OCI-LY3 (cell line): ENCODE measurements around the gene TANGO6.

ENCODE experiments used
- H2AFZ ChIP-seq: fragments of 200-600, 300-600 bp; shearing (Covaris generic); 2 replicates; pipeline ENCODE4 v1.6.0; 2014; ENCODE audit warnings: antibody characterized with exemption, low read depth, low read length
- H3K27ac ChIP-seq: fragments of 200-600, 300-600 bp; sonication (generic); 2 replicates; pipeline ENCODE4 v1.5.1; 2014; ENCODE audit warnings: mild to moderate bottlenecking, low read length, moderate library complexity, mixed read lengths
- H3K27me3 ChIP-seq: fragments of 200-600, 300-600 bp; sonication (generic); 2 replicates; pipeline ENCODE4 v1.6.1; 2014; ENCODE audit warnings: low read depth, low read length, mixed read lengths
- H3K36me3 ChIP-seq: fragments of 200-600, 300-600 bp; sonication (generic); replicated peaks from 2 replicates; pipeline ENCODE3; 2014; ENCODE audit warnings: low read depth, low read length, mixed read lengths
- H3K4me1 ChIP-seq: fragments of 300-600, 200-600 bp; sonication (generic); 2 replicates; pipeline ENCODE4 v1.6.1; 2014; ENCODE audit warnings: low read length, mixed read lengths
- H3K4me2 ChIP-seq: fragments of 200-600, 300-600 bp; sonication (generic); 2 replicates; pipeline ENCODE4 v1.6.1; 2014; ENCODE audit warnings: low read length, mixed read lengths
- H3K4me3 ChIP-seq: fragments of 300-600, 200-600 bp; sonication (generic); 2 replicates; pipeline ENCODE4 v1.5.1; 2014; ENCODE audit warnings: antibody characterized with exemption, mild to moderate bottlenecking, low read length, moderate library complexity
- H3K79me2 ChIP-seq: fragments of 300-600, 200-600 bp; shearing (Covaris generic); 2 replicates; pipeline ENCODE4 v1.6.1; 2014; ENCODE audit warnings: mild to moderate bottlenecking, low read length, mixed read lengths
- H3K9ac ChIP-seq: fragments of 300-600, 200-600 bp; shearing (Covaris generic); 2 replicates; pipeline ENCODE4 v1.6.0; 2014; ENCODE audit warnings: mild to moderate bottlenecking, low read length, moderate library complexity
- H3K9me3 ChIP-seq: fragments of 200-600, 300-600 bp; shearing (Covaris generic); 2 replicates; pipeline ENCODE4 v1.6.1; 2014; ENCODE audit warnings: low read length, mixed read lengths; ENCODE audit not compliant: insufficient read depth
- H4K20me1 ChIP-seq: fragments of 200-600, 300-600 bp; sonication (generic); 2 replicates; pipeline ENCODE4 v1.6.1; 2016; ENCODE audit warnings: low read length, mixed read lengths; ENCODE audit not compliant: insufficient read depth
- EZH2phosphoT487 ChIP-seq: fragments of 200-600 bp; shearing (Covaris generic); IDR thresholded peaks from 2 replicates; pipeline ENCODE4 v1.6.1; 2018; ENCODE audit warnings: antibody characterized with exemption, mixed run types, low read depth
- TF ChIP-seq, protein P1 (sequence below): fragments of 200-600, 300-600 bp; sonication (generic); IDR thresholded peaks from 2 replicates; pipeline ENCODE4 v1.5.1; 2014; ENCODE audit warnings: antibody characterized with exemption, low read length, low read depth

Gene TANGO6

DNA sequence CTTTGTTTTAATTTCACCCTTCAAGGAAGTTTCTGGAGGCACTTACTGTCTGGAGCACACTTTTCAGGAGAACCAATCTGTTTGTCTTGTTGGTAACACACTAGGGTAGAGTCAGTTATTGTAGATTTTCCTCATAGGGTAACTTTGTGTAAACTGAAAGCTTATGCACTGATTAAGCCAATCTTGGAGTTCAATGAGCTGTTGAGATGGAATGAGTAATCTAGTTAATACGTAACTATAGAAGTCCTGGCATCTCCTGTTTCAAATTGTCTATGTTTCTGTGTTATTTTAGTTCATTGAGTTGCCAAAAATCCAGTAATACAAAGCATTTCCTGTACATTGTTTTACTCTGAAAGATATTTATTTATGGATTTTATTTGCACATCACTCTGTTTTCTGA, 150.6 kb downstream of the TANGO6 start:
- 0 out of 2 replicates have a peak overlapping the region, but pooled peaks have one; percentile 11 for H3K4me3 ChIP-seq
- no peaks in the 10 kb centered on the region for H3K9me3 ChIP-seq
- peaks cover 18% of the 10 kb centered on the region for H3K4me1 ChIP-seq
- H3K79me2 ChIP-seq = no peaks in the 10 kb centered on the region
- H3K9ac ChIP-seq = no peak overlapping the region
- no peak overlapping the region for H3K27ac ChIP-seq
- H3K27me3 ChIP-seq = no peaks in the 10 kb centered on the region
- peak overlapping the region; percentile 54 for H3K4me2 ChIP-seq
- peaks cover 6% of the 10 kb centered on the region for H3K36me3 ChIP-seq
- no peaks in the 10 kb centered on the region for H4K20me1 ChIP-seq
- no peak for TF ChIP-seq EZH2phosphoT487
- TF ChIP-seq, protein P1, sequence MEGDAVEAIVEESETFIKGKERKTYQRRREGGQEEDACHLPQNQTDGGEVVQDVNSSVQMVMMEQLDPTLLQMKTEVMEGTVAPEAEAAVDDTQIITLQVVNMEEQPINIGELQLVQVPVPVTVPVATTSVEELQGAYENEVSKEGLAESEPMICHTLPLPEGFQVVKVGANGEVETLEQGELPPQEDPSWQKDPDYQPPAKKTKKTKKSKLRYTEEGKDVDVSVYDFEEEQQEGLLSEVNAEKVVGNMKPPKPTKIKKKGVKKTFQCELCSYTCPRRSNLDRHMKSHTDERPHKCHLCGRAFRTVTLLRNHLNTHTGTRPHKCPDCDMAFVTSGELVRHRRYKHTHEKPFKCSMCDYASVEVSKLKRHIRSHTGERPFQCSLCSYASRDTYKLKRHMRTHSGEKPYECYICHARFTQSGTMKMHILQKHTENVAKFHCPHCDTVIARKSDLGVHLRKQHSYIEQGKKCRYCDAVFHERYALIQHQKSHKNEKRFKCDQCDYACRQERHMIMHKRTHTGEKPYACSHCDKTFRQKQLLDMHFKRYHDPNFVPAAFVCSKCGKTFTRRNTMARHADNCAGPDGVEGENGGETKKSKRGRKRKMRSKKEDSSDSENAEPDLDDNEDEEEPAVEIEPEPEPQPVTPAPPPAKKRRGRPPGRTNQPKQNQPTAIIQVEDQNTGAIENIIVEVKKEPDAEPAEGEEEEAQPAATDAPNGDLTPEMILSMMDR = no peak
- H2AFZ ChIP-seq = no peak overlapping the region

DNA sequence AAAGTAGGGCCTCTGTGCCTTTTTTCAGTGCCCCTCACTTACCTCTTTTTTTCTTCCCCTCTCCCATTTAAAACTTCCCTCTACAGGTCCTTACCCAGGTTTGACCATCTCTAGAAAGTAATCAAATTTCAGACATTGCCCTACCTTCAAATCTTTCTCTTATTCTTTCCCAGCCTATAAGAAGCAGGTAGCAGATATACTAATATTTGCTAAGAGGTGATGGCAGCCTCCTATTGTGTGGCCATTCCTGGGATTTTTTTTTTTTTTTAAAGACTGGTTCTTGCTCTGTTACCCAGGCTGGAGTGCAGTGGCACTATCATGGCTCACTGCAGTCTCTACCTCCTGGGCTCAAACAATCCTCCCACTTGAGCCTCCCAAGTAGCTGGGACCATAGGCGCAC, 151.0 kb downstream of the TANGO6 start:
- TF ChIP-seq, protein P1 = no peak
- TF ChIP-seq EZH2phosphoT487 = no peak
- no peak overlapping the region for H2AFZ ChIP-seq
- H3K27ac ChIP-seq = no peak overlapping the region
- H3K4me3 ChIP-seq = 0 out of 2 replicates have a peak overlapping the region, but pooled peaks have one; percentile 11
- H4K20me1 ChIP-seq = no peaks in the 10 kb centered on the region
- H3K27me3 ChIP-seq = no peaks in the 10 kb centered on the region
- H3K4me2 ChIP-seq = peak overlapping the region; percentile 54
- H3K9me3 ChIP-seq = no peaks in the 10 kb centered on the region
- peaks cover 9% of the 10 kb centered on the region for H3K36me3 ChIP-seq
- H3K9ac ChIP-seq = no peak overlapping the region
- no peaks in the 10 kb centered on the region for H3K79me2 ChIP-seq
- peaks cover 18% of the 10 kb centered on the region for H3K4me1 ChIP-seq

DNA sequence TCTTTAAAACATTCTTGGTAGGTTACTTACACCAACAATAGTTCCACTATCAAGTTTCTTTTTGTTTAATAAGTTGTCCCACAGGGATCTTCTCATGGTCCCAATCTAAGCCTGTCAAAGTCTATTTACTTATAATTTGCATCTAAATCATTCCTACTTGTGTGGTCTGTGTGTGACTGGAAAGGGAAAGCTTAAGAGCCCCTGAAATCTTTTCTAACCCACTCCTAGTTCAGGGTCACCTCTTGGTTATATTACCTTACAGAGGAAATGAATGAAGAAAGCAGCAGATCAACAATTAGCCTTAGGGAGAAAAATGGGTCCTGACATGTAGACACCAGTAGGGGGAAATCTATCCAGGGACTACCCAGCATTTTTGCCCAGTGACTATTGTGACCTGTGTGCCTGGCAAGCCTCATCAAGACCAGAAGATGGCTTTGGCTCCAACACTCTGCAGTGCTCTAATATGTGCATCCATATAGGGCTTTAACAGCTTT, 151.7 kb downstream of the TANGO6 start:
- H3K79me2 ChIP-seq = no peaks in the 10 kb centered on the region
- no peaks in the 10 kb centered on the region for H3K27me3 ChIP-seq
- no peaks in the 10 kb centered on the region for H4K20me1 ChIP-seq
- no peak overlapping the region for H3K27ac ChIP-seq
- H3K9ac ChIP-seq = no peak overlapping the region
- H3K9me3 ChIP-seq = no peaks in the 10 kb centered on the region
- no peak overlapping the region for H2AFZ ChIP-seq
- H3K36me3 ChIP-seq = peaks cover 11% of the 10 kb centered on the region
- H3K4me2 ChIP-seq = no peak overlapping the region
- peaks cover 18% of the 10 kb centered on the region for H3K4me1 ChIP-seq
- H3K4me3 ChIP-seq = no peak overlapping the region
- TF ChIP-seq, protein P1 = peak; percentile 20; the same call in 1 of the 2 replicates
- no peak for TF ChIP-seq EZH2phosphoT487

DNA sequence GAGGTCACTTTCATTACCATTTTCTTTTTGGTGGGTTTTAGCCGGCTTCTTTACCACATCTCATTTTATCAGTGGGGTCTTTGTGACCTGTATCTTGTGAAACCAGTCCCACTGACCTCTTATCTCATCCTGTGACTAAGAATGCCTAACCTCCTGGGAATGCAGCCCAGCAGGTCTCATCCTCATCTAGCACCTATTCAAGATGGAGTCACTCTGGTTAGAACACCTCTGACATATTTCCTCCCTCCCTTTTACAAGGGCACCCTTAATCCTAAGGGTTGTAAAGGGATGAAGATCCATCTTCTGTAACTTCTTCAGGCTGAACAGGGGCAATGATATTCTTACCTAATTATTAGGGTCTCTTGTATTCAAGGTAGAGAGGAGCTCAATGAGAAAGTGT, 154.2 kb downstream of the TANGO6 start:
- Histone ChIP-seq H3K79me2 (no peaks in the 10 kb centered on the region), H3K36me3 (peaks cover 25% of the 10 kb centered on the region), H3K9ac (no peak overlapping the region), H2AFZ (no peak overlapping the region), H4K20me1 (no peaks in the 10 kb centered on the region), H3K4me2 (no peak overlapping the region), H3K27ac (no peak overlapping the region), H3K27me3 (no peaks in the 10 kb centered on the region), H3K9me3 (no peaks in the 10 kb centered on the region), H3K4me1 (peaks cover 12% of the 10 kb centered on the region), H3K4me3 (no peak overlapping the region)
- TF ChIP-seq, protein P1 = no peak
- TF ChIP-seq EZH2phosphoT487 = no peak
